Left lung (tissue), 10 donors: ENCODE measurements around the gene FERMT1. TPM values are rescaled to one million over a fixed set of nuclear protein-coding genes. Genes with fewer than 3 reads are reported as not detected.

ENCODE experiments used
- ATAC-seq: fragments of 200-7000 bp; cut with Tn5 transposase; one replicate; pipeline ENCODE4 v1.9.1; 2020; ENCODE audit warnings: moderate library complexity
- DNase-seq, 4 donors: peaks; one replicate each; pipeline ENCODE4 v3.0.0-alpha.2; 2013 to 2020
- H3K27ac ChIP-seq, 2 donors: fragments of 200-600 bp; sonication (generic) in 1 of 2; one replicate each; pipeline versions ENCODE4 v1.5.0 to v1.8.0; 2020 to 2021
- H3K27me3 ChIP-seq, 2 donors: fragments of 200-600 bp; sonication (generic) in 1 of 2; one replicate each; pipeline versions ENCODE4 v1.5.0 to v1.8.0; 2020 to 2021
- H3K36me3 ChIP-seq, 2 donors: fragments of 200-600 bp; sonication (generic) in 1 of 2; one replicate each; pipeline versions ENCODE4 v1.5.0 to v1.8.0; 2020 to 2021
- H3K4me1 ChIP-seq, 2 donors: fragments of 200-600 bp; one replicate each; pipeline ENCODE4 v1.8.0; 2021
- H3K4me3 ChIP-seq, 2 donors: fragments of 200-600 bp; sonication (generic) in 1 of 2; one replicate each; pipeline versions ENCODE4 v1.5.0 to v1.8.0; 2020 to 2021; ENCODE audit warnings: mild to moderate bottlenecking in 1 of 2
- H3K9me3 ChIP-seq, 2 donors: fragments of 200-600 bp; sonication (generic) in 1 of 2; one replicate each; pipeline versions ENCODE4 v1.5.0 to v1.8.0; 2020 to 2021
- CTCF ChIP-seq, 2 donors: fragments of 200-600 bp; sonication (generic) in 1 of 2; IDR thresholded peaks; one replicate each; pipeline versions ENCODE4 v1.5.0 to v1.8.0; 2021; ENCODE audit warnings: antibody characterized with exemption in 2 of 2
- intact Hi-C, 2 donors: fragments of 100-400 bp; cut with DNase I; formaldehyde crosslinking; loops; one replicate each; pipeline versions ENCODE4 v1.11.2 to v1.14.2; 2022
- polyA plus RNA-seq, 6 donors: library from polyadenylated mRNA; unstranded; fragments of 120-200 nt; gene quantifications; one replicate each; pipeline ENCODE4 v1.2.1, GENCODE V29; 2013; ENCODE audit not compliant: insufficient read length in 6 of 6
- total RNA-seq, 2 donors: library from RNA; stranded (reverse); fragmentation: NEBNext Ultra II Directional; extraction: Animal tissue kit (Norgen Biotek cat#: 25700); gene quantifications; one replicate each; pipeline ENCODE4 v1.2.1, GENCODE V29; 2021
- donor health status: DM: no; HTN: yes; CAD: no.
- donor health status: DM: no; HTN: no; CAD: no.

Gene FERMT1
- total and polyA plus RNA-seq, 8 donors = 3.1 to 7.2 (median 4.9) TPM

GRCh38 chr20:6066582-6066981 is 56.2 kb downstream of the FERMT1 start:
- H3K36me3 ChIP-seq = no peaks in the 10 kb centered on the region

GRCh38 chr20:6061544-6061943 is 61.3 kb downstream of the FERMT1 start:
- Histone ChIP-seq H3K36me3 (no peaks in the 10 kb centered on the region), H3K27ac (no peak overlapping the region), H3K27me3 (peaks cover 0 to 10% of the 10 kb centered on the region in 2 donors), H3K9me3 (no peaks in the 10 kb centered on the region), H3K4me3 (no peak overlapping the region), H3K4me1 (no peaks in the 10 kb centered on the region)
- TF ChIP-seq CTCF (IDR thresholded peaks at IDR 0.05) = no peak
- DNase-seq (no peak), ATAC-seq (no peak)
- intact Hi-C loops = no loop called here

More at GRCh38 chr20:6066582-6066981, 56.2 kb downstream of the FERMT1 start:
- H3K9me3 ChIP-seq = no peaks in the 10 kb centered on the region
- no peak for TF ChIP-seq CTCF (IDR thresholded peaks at IDR 0.05)
- H3K27ac ChIP-seq = no peak overlapping the region
- H3K27me3 ChIP-seq = no peaks in the 10 kb centered on the region
- H3K4me3 ChIP-seq = no peak overlapping the region
- intact Hi-C loops = no loop called here
- ATAC-seq (no peak), DNase-seq (no peak)
- no peaks in the 10 kb centered on the region for H3K4me1 ChIP-seq

- H3K4me3 ChIP-seq = no peak overlapping the region
- ATAC-seq (no peak), DNase-seq (no peak)
- H3K36me3 ChIP-seq = no peaks in the 10 kb centered on the region
- intact Hi-C loops = no loop called here
- no peaks in the 10 kb centered on the region for H3K4me1 ChIP-seq
- H3K27me3 ChIP-seq = peaks cover 0 to 16% of the 10 kb centered on the region in 2 donors
- no peak for TF ChIP-seq CTCF (IDR thresholded peaks at IDR 0.05)
- H3K27ac ChIP-seq = no peak overlapping the region
- no peaks in the 10 kb centered on the region for H3K9me3 ChIP-seq
These were observed 62.6 kb downstream of the FERMT1 start for GRCh38 chr20:6060213-6060612.

GRCh38 chr20:6058684-6059295 is 64.0 kb downstream of the FERMT1 start:
- DNase-seq (peak in 1 of 4 donors; percentile 54), ATAC-seq (peak; percentile 61)
- Histone ChIP-seq H3K27me3 (peaks cover 0 to 22% of the 10 kb centered on the region in 2 donors), H3K9me3 (no peaks in the 10 kb centered on the region), H3K27ac (peak overlapping the region; percentile 53 to 71), H3K4me3 (no peak overlapping the region), H3K4me1 (no peaks in the 10 kb centered on the region), H3K36me3 (no peaks in the 10 kb centered on the region)
- TF ChIP-seq CTCF (IDR thresholded peaks at IDR 0.05) = no peak
- intact Hi-C loops = no loop called here

GRCh38 chr20:6057691-6058090 is 65.1 kb downstream of the FERMT1 start:
- peak overlapping the region; percentile 53 to 71 for H3K27ac ChIP-seq
- TF ChIP-seq CTCF (IDR thresholded peaks at IDR 0.05) = no peak
- intact Hi-C loops = no loop called here
- DNase-seq = no peak
- H3K4me1 ChIP-seq = no peaks in the 10 kb centered on the region
- no peaks in the 10 kb centered on the region for H3K9me3 ChIP-seq
- H3K36me3 ChIP-seq = no peaks in the 10 kb centered on the region
- no peak overlapping the region for H3K4me3 ChIP-seq
- no peak for ATAC-seq
- H3K27me3 ChIP-seq = peaks cover 0 to 33% of the 10 kb centered on the region in 2 donors
